Cardiac muscle cell (in vitro differentiated cells and primary cell): ENCODE data around the gene SLC38A6. TPM values are rescaled to one million over a fixed set of nuclear protein-coding genes. Genes with fewer than 3 reads are reported as not detected.
A peak's percentile ranks its signal among the peaks of the same experiment; 100 is the strongest.

Experiments used
- DNase-seq, 2 donors: peaks; one replicate each; pipeline versions ENCODE4 v3.0.0 to v3.0.0-alpha.2; 2010 to 2017; ENCODE audit warnings: low read depth in 1 of 2, low spot score in 1 of 2
- H3K27ac ChIP-seq: fragments of 200-600 bp; sonication (generic); 2 replicates; pipeline ENCODE4 v1.5.1; 2016
- H3K27me3 ChIP-seq: fragments of 200-600 bp; sonication (generic); 2 replicates; pipeline ENCODE4 v1.6.0; 2016; ENCODE audit warnings: control low read depth
- H3K36me3 ChIP-seq: fragments of 200-600 bp; sonication (generic); 2 replicates; pipeline ENCODE4 v1.5.1; 2016; ENCODE audit warnings: control low read depth
- H3K4me1 ChIP-seq: fragments of 200-600 bp; sonication (generic); 2 replicates; pipeline ENCODE4 v1.8.1; 2017; ENCODE audit warnings: low read depth, mild to moderate bottlenecking, mixed run types
- H3K4me3 ChIP-seq: fragments of 200-600 bp; sonication (generic); 2 replicates; pipeline ENCODE4 v1.5.1; 2016; ENCODE audit warnings: mild to moderate bottlenecking
- H3K9me3 ChIP-seq: fragments of 200-600 bp; sonication (generic); 2 replicates; pipeline ENCODE4 v1.5.1; 2017; ENCODE audit warnings: low read depth, mild to moderate bottlenecking, control low read depth
- CTCF ChIP-seq: IDR thresholded peaks from 2 replicates; pipeline ENCODE4 v1.5.1; 2012; ENCODE audit warnings: low read depth, mild to moderate bottlenecking, low read length
- polyA plus RNA-seq: library from polyadenylated mRNA; unstranded; fragments of >200 nt; fragmentation: Nextera tagmentation; extraction: Ambion mirVana; gene quantifications from 2 replicates; pipeline ENCODE4 v1.2.1, GENCODE V29; 2016
- total RNA-seq: library from RNA; depleted of rRNA; stranded (reverse); fragments of >200 nt; gene quantifications from 2 replicates; pipeline ENCODE4 v1.2.3, GENCODE V29; 2016

SLC38A6 gene
- total and polyA plus RNA-seq, 2 experiments from 2014 or later: 5.7 to 15.1 TPM

GRCh38 chr14:61098721-61099120 lies 117.7 kb downstream of the SLC38A6 start:
- Histone ChIP-seq H3K27me3 (no peaks in the 10 kb centered on the region), H3K9me3 (no peaks in the 10 kb centered on the region), H3K36me3 (no peaks in the 10 kb centered on the region), H3K4me1 (peaks cover 26% of the 10 kb centered on the region), H3K4me3 (no peak overlapping the region), H3K27ac (no peak overlapping the region)
- DNase-seq: no peak
- no peak for TF ChIP-seq CTCF

- DNase-seq: peak in 1 of 2 donors; percentile 58
- TF ChIP-seq CTCF: no peak
- Histone ChIP-seq H3K4me3 (no peak overlapping the region), H3K36me3 (no peaks in the 10 kb centered on the region), H3K27me3 (no peaks in the 10 kb centered on the region), H3K27ac (no peak overlapping the region), H3K4me1 (peaks cover 32% of the 10 kb centered on the region), H3K9me3 (no peaks in the 10 kb centered on the region)
These were observed 118.3 kb downstream of the SLC38A6 start for GRCh38 chr14:61099216-61099835.

- no peaks in the 10 kb centered on the region for H3K36me3 ChIP-seq
- H3K4me1 ChIP-seq: peaks cover 32% of the 10 kb centered on the region
- TF ChIP-seq CTCF: no peak
- H3K27me3 ChIP-seq: no peaks in the 10 kb centered on the region
- H3K9me3 ChIP-seq: no peaks in the 10 kb centered on the region
- peak; percentile 36 to 85 for DNase-seq
- H3K27ac ChIP-seq: peak overlapping the region; percentile 85
- no peak overlapping the region for H3K4me3 ChIP-seq
These were observed 120.9 kb downstream of the SLC38A6 start for GRCh38 chr14:61101803-61102548.

Other genes starting within 250 kb of the SLC38A6 start
- 22.2 and 31.7 TPM in 2 replicates for gene MNAT1, start 246.5 kb upstream of the SLC38A6 start, total RNA-seq
- 55.2 and 59.0 TPM in 2 replicates for gene MNAT1, start 246.5 kb upstream of the SLC38A6 start, polyA plus RNA-seq
- 6.9 and 7.6 TPM in 2 replicates for gene TRMT5, start 166 bp upstream of the SLC38A6 start, total RNA-seq
- 6.5 and 8.9 TPM in 2 replicates for gene TRMT5, start 166 bp upstream of the SLC38A6 start, polyA plus RNA-seq